Endothelial cell of umbilical vein (primary cell): ENCODE data around the gene SLC6A16.

Experiments used
- POLR2AphosphoS5 ChIP-seq: IDR thresholded peaks from 2 replicates; pipeline ENCODE4 v1.6.1; 2012; ENCODE audit warnings: low read depth, mild to moderate bottlenecking, control low read depth, low read length, moderate library complexity; ENCODE audit not compliant: insufficient read depth
- TF ChIP-seq, protein P1 (sequence below), 2 donors: IDR thresholded peaks; 1 replicate in 1 of 2; 2 replicates in 1 of 2; pipeline ENCODE4 v1.5.1; 2011; ENCODE audit warnings: low read length in 2 of 2, mild to moderate bottlenecking in 2 of 2, moderate library complexity in 2 of 2, control low read depth in 1 of 2, inconsistent platforms in 1 of 2, low read depth in 1 of 2; ENCODE audit not compliant: insufficient read depth in 1 of 2; ENCODE audit errors: extremely low read depth in 1 of 2

DNA sequence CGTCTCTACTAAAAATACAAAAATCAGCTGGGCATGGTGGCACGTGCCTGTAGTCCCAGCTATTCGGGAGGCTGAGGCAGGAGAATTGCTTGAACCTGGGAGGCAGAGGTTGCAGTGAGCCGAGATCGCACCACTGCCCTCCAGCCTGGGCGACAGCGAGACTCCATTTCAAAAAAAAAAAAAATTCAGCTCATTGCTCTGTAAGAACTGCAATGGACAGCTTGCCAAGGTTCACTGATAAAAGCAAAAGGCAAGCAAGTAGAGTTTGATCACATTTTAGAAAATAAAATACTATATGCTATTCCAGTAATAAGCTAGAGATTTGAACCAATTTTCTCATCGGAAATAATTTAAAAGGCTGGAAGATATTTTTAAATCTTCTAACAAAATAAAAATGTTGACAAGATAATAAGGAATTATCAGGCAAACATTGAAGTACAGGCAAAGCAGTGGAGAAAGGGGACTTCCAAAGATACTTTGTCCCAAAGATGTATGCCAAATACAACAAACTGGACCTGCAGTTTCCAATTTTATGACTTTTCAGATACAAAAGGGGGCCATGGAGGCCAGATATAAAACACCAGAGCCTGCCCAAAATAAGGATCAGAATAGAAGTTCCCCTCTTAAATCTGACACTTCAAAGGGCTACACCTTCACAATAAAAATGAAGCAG, 29.6 kb downstream of the SLC6A16 start:
- TF ChIP-seq, protein P1, sequence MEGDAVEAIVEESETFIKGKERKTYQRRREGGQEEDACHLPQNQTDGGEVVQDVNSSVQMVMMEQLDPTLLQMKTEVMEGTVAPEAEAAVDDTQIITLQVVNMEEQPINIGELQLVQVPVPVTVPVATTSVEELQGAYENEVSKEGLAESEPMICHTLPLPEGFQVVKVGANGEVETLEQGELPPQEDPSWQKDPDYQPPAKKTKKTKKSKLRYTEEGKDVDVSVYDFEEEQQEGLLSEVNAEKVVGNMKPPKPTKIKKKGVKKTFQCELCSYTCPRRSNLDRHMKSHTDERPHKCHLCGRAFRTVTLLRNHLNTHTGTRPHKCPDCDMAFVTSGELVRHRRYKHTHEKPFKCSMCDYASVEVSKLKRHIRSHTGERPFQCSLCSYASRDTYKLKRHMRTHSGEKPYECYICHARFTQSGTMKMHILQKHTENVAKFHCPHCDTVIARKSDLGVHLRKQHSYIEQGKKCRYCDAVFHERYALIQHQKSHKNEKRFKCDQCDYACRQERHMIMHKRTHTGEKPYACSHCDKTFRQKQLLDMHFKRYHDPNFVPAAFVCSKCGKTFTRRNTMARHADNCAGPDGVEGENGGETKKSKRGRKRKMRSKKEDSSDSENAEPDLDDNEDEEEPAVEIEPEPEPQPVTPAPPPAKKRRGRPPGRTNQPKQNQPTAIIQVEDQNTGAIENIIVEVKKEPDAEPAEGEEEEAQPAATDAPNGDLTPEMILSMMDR (IDR thresholded peaks at IDR 0.05; ENCODE audit: extremely low read depth in 1 of 2, insufficient read depth in 1 of 2, low read depth in 1 of 2, low read length in 2 of 2): no peak
- TF ChIP-seq POLR2AphosphoS5: no peak
